Erythroblast (primary cell): ENCODE data around the gene NCAM2.

Source experiments
- GATA1 ChIP-seq: IDR thresholded peaks from 2 replicates; pipeline ENCODE4 v1.6.1; 2011; ENCODE audit warnings: low read depth, mild to moderate bottlenecking, control low read depth, low read length, moderate library complexity
- POLR2A ChIP-seq: IDR thresholded peaks from 2 replicates; pipeline ENCODE4 v1.6.1; 2011; ENCODE audit warnings: mild to moderate bottlenecking, low read length

DNA sequence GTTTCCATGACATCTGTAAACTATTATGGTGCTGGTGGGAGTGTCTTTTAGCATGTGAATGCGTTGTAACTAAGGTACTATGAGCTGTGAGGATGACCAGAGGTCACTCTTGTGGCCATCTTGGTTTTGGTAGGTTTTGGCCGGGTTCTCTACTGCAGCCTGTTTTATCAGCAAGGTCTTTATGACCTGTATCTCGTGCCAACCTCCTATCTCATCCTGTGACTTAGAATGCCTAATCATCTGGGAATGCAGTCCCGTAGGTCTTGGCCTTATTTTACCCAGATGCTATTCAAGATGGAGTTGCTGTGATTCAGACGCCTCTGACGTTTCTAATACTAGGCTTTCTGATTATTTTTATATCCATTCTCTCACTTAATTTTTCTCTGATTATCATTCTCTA lies 9.4 kb downstream of the NCAM2 start:
- TF ChIP-seq POLR2A, result no peak
- no peak for TF ChIP-seq GATA1
